ENCODE measurements around the gene LRRC36. TPM values are rescaled to one million over a fixed set of nuclear protein-coding genes. Genes with fewer than 3 reads are reported as not detected.

LRRC36 gene
- total and polyA plus RNA-seq, 9 of the 15 experiments (the other 6 are each of a cell fraction or from before 2014, with no cell fraction given): 0.09 to 0.40 (median 0.17) TPM; not detected in 1

DNA sequence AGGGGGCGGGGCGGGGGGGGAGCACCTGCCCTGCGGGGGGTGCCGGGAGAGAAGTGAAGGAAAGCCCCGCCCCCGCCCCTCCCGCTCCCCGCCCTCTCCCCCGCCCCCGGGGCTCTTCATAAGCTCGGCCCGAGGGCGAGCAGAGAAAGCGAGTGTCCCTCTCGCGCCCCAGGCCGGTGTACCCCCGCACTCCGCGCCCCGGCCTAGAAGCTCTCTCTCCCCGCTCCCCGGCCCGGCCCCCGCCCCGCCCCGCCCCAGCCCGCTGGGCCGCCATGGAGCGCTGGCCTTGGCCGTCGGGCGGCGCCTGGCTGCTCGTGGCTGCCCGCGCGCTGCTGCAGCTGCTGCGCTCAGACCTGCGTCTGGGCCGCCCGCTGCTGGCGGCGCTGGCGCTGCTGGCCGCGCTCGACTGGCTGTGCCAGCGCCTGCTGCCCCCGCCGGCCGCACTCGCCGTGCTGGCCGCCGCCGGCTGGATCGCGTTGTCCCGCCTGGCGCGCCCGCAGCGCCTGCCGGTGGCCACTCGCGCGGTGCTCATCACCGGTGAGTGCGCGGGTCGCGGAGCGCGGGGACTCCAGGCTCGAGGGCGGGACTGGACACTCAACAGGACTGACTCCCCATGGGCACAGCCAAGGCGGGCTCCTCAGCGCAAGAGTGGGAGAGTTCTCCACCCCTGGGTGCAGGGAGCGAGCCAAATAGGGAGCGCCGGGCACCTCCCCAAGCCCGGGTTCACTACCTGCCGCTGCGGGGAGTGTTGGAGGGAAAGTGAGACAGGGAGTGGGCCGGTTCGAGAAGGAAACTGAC is 104.6 kb downstream of the LRRC36 start, which contains the start of gene HSD11B2 (continued):
- TF ChIP-seq ZNF79 (CRISPR knock-in tag; IDR thresholded peaks at IDR 0.05; ENCODE audit: low read depth) (no peak), SIN3A (IDR thresholded peaks at IDR 0.05; ENCODE audit: borderline replicate concordance in 2 of 2, control insufficient read depth in 1 of 2, low read depth in 2 of 2, low read length in 2 of 2) (peak in 1 of 2 experiments; percentile 13; a peak in 1 of 4 replicates), FOSL1 (tag; conservative IDR thresholded peaks at IDR 0.05) (no peak), STAT5A (IDR thresholded peaks at IDR 0.05; ENCODE audit: borderline replicate concordance, low read length) (no peak), NONO (IDR thresholded peaks at IDR 0.05; ENCODE audit: low read depth in 2 of 2, low read length in 1 of 2) (0 out of 4 replicates have a peak, but pooled peaks of 1 of the 2 experiments have one; percentile 32), EGR1 (conservative IDR thresholded peaks at IDR 0.05) (no peak), NBN (IDR thresholded peaks at IDR 0.05; ENCODE audit: low read depth) (no peak), ZNF174 (CRISPR knock-in tag; IDR thresholded peaks at IDR 0.05) (no peak), ZNF165 (CRISPR knock-in tag; IDR thresholded peaks at IDR 0.05; ENCODE audit: borderline replicate concordance) (no peak), ZNF316 (IDR thresholded peaks at IDR 0.05) (no peak), KHSRP (IDR thresholded peaks at IDR 0.05) (no peak), RBM25 (IDR thresholded peaks at IDR 0.05; ENCODE audit: low read depth, low read length, severe bottlenecking) (no peak), GABPA (tag; conservative IDR thresholded peaks at IDR 0.05; ENCODE audit: low read depth) (no peak), ZNF696 (CRISPR knock-in tag; conservative IDR thresholded peaks at IDR 0.05) (no peak), CREM (IDR thresholded peaks at IDR 0.05; ENCODE audit: low read depth) (no peak), SOX6 (IDR thresholded peaks at IDR 0.05) (no peak)
- TF ChIP-seq, protein P1, sequence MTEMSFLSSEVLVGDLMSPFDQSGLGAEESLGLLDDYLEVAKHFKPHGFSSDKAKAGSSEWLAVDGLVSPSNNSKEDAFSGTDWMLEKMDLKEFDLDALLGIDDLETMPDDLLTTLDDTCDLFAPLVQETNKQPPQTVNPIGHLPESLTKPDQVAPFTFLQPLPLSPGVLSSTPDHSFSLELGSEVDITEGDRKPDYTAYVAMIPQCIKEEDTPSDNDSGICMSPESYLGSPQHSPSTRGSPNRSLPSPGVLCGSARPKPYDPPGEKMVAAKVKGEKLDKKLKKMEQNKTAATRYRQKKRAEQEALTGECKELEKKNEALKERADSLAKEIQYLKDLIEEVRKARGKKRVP (CRISPR knock-in tag; IDR thresholded peaks at IDR 0.05): no peak
- TF ChIP-seq, protein P2, sequence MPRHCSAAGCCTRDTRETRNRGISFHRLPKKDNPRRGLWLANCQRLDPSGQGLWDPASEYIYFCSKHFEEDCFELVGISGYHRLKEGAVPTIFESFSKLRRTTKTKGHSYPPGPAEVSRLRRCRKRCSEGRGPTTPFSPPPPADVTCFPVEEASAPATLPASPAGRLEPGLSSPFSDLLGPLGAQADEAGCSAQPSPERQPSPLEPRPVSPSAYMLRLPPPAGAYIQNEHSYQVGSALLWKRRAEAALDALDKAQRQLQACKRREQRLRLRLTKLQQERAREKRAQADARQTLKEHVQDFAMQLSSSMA (CRISPR knock-in tag; IDR thresholded peaks at IDR 0.05): no peak
- TF ChIP-seq, protein P3, sequence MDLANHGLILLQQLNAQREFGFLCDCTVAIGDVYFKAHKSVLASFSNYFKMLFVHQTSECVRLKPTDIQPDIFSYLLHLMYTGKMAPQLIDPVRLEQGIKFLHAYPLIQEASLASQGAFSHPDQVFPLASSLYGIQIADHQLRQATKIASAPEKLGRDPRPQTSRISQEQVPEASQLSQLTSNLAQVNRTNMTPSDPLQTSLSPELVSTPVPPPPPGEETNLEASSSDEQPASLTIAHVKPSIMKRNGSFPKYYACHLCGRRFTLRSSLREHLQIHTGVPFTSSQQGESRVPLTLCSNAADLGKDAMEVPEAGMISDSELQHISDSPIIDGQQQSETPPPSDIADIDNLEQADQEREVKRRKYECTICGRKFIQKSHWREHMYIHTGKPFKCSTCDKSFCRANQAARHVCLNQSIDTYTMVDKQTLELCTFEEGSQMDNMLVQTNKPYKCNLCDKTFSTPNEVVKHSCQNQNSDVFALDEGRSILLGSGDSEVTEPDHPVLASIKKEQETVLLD (IDR thresholded peaks at IDR 0.05): no peak
- TF ChIP-seq, protein P4, sequence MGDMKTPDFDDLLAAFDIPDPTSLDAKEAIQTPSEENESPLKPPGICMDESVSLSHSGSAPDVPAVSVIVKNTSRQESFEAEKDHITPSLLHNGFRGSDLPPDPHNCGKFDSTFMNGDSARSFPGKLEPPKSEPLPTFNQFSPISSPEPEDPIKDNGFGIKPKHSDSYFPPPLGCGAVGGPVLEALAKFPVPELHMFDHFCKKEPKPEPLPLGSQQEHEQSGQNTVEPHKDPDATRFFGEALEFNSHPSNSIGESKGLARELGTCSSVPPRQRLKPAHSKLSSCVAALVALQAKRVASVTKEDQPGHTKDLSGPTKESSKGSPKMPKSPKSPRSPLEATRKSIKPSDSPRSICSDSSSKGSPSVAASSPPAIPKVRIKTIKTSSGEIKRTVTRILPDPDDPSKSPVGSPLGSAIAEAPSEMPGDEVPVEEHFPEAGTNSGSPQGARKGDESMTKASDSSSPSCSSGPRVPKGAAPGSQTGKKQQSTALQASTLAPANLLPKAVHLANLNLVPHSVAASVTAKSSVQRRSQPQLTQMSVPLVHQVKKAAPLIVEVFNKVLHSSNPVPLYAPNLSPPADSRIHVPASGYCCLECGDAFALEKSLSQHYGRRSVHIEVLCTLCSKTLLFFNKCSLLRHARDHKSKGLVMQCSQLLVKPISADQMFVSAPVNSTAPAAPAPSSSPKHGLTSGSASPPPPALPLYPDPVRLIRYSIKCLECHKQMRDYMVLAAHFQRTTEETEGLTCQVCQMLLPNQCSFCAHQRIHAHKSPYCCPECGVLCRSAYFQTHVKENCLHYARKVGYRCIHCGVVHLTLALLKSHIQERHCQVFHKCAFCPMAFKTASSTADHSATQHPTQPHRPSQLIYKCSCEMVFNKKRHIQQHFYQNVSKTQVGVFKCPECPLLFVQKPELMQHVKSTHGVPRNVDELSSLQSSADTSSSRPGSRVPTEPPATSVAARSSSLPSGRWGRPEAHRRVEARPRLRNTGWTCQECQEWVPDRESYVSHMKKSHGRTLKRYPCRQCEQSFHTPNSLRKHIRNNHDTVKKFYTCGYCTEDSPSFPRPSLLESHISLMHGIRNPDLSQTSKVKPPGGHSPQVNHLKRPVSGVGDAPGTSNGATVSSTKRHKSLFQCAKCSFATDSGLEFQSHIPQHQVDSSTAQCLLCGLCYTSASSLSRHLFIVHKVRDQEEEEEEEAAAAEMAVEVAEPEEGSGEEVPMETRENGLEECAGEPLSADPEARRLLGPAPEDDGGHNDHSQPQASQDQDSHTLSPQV (IDR thresholded peaks at IDR 0.05): no peak

Data from K562 (cell line).